Body of pancreas (tissue), 4 donors: ENCODE results near the gene OSBPL6.

Experiments
- POLR2A ChIP-seq, 3 donors: fragments of 450-650 bp; IDR thresholded peaks; one replicate each; pipeline ENCODE4 v1.6.1; 2016; ENCODE audit warnings: antibody characterized with exemption in 3 of 3, mild to moderate bottlenecking in 2 of 3
- TF ChIP-seq, protein P1 (sequence below), 7 experiments: fragments of 450-650 bp in 4 of 7; fragments of 200-600 bp in 3 of 7; sonication (generic) in 3 of 7; IDR thresholded peaks; one replicate each; pipeline ENCODE4 v1.5.1; 2016 to 2019; ENCODE audit warnings: antibody characterized with exemption in 7 of 7

- TF ChIP-seq, protein P1, sequence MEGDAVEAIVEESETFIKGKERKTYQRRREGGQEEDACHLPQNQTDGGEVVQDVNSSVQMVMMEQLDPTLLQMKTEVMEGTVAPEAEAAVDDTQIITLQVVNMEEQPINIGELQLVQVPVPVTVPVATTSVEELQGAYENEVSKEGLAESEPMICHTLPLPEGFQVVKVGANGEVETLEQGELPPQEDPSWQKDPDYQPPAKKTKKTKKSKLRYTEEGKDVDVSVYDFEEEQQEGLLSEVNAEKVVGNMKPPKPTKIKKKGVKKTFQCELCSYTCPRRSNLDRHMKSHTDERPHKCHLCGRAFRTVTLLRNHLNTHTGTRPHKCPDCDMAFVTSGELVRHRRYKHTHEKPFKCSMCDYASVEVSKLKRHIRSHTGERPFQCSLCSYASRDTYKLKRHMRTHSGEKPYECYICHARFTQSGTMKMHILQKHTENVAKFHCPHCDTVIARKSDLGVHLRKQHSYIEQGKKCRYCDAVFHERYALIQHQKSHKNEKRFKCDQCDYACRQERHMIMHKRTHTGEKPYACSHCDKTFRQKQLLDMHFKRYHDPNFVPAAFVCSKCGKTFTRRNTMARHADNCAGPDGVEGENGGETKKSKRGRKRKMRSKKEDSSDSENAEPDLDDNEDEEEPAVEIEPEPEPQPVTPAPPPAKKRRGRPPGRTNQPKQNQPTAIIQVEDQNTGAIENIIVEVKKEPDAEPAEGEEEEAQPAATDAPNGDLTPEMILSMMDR (IDR thresholded peaks at IDR 0.05) = no peak
- no peak for TF ChIP-seq POLR2A (IDR thresholded peaks at IDR 0.05)
Measured at GRCh38 chr2:178315078-178315477, 120.8 kb downstream of the OSBPL6 start.
